Measurements from ENCODE around the gene FCHO1. TPM values are rescaled to one million over a fixed set of nuclear protein-coding genes. Genes with fewer than 3 reads are reported as not detected.

The FCHO1 gene
- total and polyA plus RNA-seq, 4 donors, result 1.5 to 6.9 (median 2.3) TPM

DNA sequence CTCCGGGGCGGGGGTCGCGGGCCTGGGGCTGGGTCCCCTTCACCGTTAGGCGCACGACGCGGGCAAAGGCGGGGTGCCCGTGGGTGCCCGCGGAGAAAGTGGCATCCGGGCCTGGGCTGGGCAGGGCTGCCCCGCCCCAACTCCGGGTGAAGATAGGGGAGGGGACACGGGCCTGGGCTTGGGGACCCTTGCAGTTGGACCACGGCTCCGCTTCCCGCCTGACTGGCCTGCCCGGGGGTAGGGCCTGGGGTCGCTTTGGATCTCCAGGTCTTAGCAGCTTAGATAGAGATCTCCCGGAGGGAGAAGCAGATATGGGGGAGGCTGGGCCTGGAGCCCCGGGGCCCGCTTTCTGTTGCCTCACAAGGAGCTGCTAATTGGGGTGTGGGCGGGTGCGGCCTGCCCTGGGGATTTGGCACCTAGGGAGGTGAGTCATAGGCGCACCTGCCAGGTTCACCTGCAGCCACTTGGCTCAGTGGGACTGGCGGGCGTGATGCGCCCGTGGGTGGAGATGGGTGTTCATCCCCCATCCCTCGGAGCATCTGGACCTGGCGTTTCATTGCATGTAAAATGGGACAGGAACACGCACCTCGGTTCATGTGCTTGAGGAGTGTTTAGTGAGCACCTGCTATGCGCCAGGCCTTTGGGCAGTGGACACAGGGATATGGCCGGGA, 31.4 kb upstream of the FCHO1 start:
- DNase-seq (no peak), ATAC-seq (ENCODE audit: low FRiP score) (no peak)
- H3K36me3 ChIP-seq (ENCODE audit: control insufficient read depth in 1 of 2, insufficient read depth in 2 of 2, low read length in 1 of 2), result peaks cover 0 to 3% of the 10 kb centered on the region in 2 donors
- H3K4me3 ChIP-seq (ENCODE audit: low read length in 2 of 2), result peak overlapping the region; percentile 94 to 95
- no peak overlapping the region for H3K27ac ChIP-seq (ENCODE audit: low read depth in 1 of 2, low read length in 2 of 2)
- H3K27me3 ChIP-seq (ENCODE audit: control insufficient read depth in 1 of 2, insufficient read depth in 2 of 2, low read length in 1 of 2), result no peaks in the 10 kb centered on the region
- no peaks in the 10 kb centered on the region for H3K9me3 ChIP-seq (ENCODE audit: control insufficient read depth, low read length)
- intact Hi-C loops (cut with DNase I), result no loop called here
- 3 to 4% methylated on average over 31 to 38 of the region's 38 CpGs for WGBS, 2 donors
- H3K4me1 ChIP-seq (ENCODE audit: control insufficient read depth in 1 of 2, insufficient read depth in 2 of 2, low read length in 2 of 2), result no peaks in the 10 kb centered on the region

GRCh38 chr19:17720440-17720839, 30.8 kb upstream of the FCHO1 start:
- H3K27ac ChIP-seq (ENCODE audit: low read depth in 1 of 2, low read length in 2 of 2), result no peak overlapping the region
- DNase-seq (no peak), ATAC-seq (ENCODE audit: low FRiP score) (no peak)
- intact Hi-C loops (cut with DNase I), result no loop called here
- H3K36me3 ChIP-seq (ENCODE audit: control insufficient read depth in 1 of 2, insufficient read depth in 2 of 2, low read length in 1 of 2), result peaks cover 0 to 3% of the 10 kb centered on the region in 2 donors
- H3K9me3 ChIP-seq (ENCODE audit: control insufficient read depth, low read length), result no peaks in the 10 kb centered on the region
- H3K4me1 ChIP-seq (ENCODE audit: control insufficient read depth in 1 of 2, insufficient read depth in 2 of 2, low read length in 2 of 2), result no peaks in the 10 kb centered on the region
- peak overlapping the region in 1 of 2 donors; percentile 94 for H3K4me3 ChIP-seq (ENCODE audit: low read length in 2 of 2)
- H3K27me3 ChIP-seq (ENCODE audit: control insufficient read depth in 1 of 2, insufficient read depth in 2 of 2, low read length in 1 of 2), result no peaks in the 10 kb centered on the region
- 19% methylated on average over 7 of the region's 7 CpGs for WGBS, 2 donors

GRCh38 chr19:17721111-17721628, 30.1 kb upstream of the FCHO1 start:
- peaks cover 0 to 3% of the 10 kb centered on the region in 2 donors for H3K36me3 ChIP-seq (ENCODE audit: control insufficient read depth in 1 of 2, insufficient read depth in 2 of 2, low read length in 1 of 2)
- H3K27me3 ChIP-seq (ENCODE audit: control insufficient read depth in 1 of 2, insufficient read depth in 2 of 2, low read length in 1 of 2), result no peaks in the 10 kb centered on the region
- H3K9me3 ChIP-seq (ENCODE audit: control insufficient read depth, low read length), result no peaks in the 10 kb centered on the region
- intact Hi-C loops (cut with DNase I), result no loop called here
- WGBS, 2 donors, result 79 to 81% methylated on average over 12 of the region's 12 CpGs
- ATAC-seq (ENCODE audit: low FRiP score) (no peak), DNase-seq (no peak)
- no peak overlapping the region for H3K4me3 ChIP-seq (ENCODE audit: low read length in 2 of 2)
- H3K27ac ChIP-seq (ENCODE audit: low read depth in 1 of 2, low read length in 2 of 2), result no peak overlapping the region
- no peaks in the 10 kb centered on the region for H3K4me1 ChIP-seq (ENCODE audit: control insufficient read depth in 1 of 2, insufficient read depth in 2 of 2, low read length in 2 of 2)

GRCh38 chr19:17721821-17722220, 29.5 kb upstream of the FCHO1 start:
- Histone ChIP-seq H3K4me3 (ENCODE audit: low read length in 2 of 2) (no peak overlapping the region), H3K27me3 (ENCODE audit: control insufficient read depth in 1 of 2, insufficient read depth in 2 of 2, low read length in 1 of 2) (no peaks in the 10 kb centered on the region), H3K9me3 (ENCODE audit: control insufficient read depth, low read length) (no peaks in the 10 kb centered on the region), H3K4me1 (ENCODE audit: control insufficient read depth in 1 of 2, insufficient read depth in 2 of 2, low read length in 2 of 2) (no peaks in the 10 kb centered on the region), H3K36me3 (ENCODE audit: control insufficient read depth in 1 of 2, insufficient read depth in 2 of 2, low read length in 1 of 2) (peaks cover 0 to 3% of the 10 kb centered on the region in 2 donors), H3K27ac (ENCODE audit: low read depth in 1 of 2, low read length in 2 of 2) (no peak overlapping the region)
- peak in 1 of 2 donors; percentile 74 for DNase-seq
- ATAC-seq (ENCODE audit: low FRiP score), result no peak
- WGBS, 2 donors, result 54 to 61% methylated on average over 8 of the region's 8 CpGs
- intact Hi-C loops (cut with DNase I), result no loop called here

GRCh38 chr19:17722655-17723240, 28.5 kb upstream of the FCHO1 start:
- Histone ChIP-seq H3K27ac (ENCODE audit: low read depth in 1 of 2, low read length in 2 of 2) (no peak overlapping the region), H3K27me3 (ENCODE audit: control insufficient read depth in 1 of 2, insufficient read depth in 2 of 2, low read length in 1 of 2) (no peaks in the 10 kb centered on the region), H3K9me3 (ENCODE audit: control insufficient read depth, low read length) (no peaks in the 10 kb centered on the region), H3K36me3 (ENCODE audit: control insufficient read depth in 1 of 2, insufficient read depth in 2 of 2, low read length in 1 of 2) (peaks cover 0 to 10% of the 10 kb centered on the region in 2 donors), H3K4me3 (ENCODE audit: low read length in 2 of 2) (no peak overlapping the region), H3K4me1 (ENCODE audit: control insufficient read depth in 1 of 2, insufficient read depth in 2 of 2, low read length in 2 of 2) (no peaks in the 10 kb centered on the region)
- DNase-seq (no peak), ATAC-seq (ENCODE audit: low FRiP score) (no peak)
- intact Hi-C loops (cut with DNase I), result no loop called here
- 70 to 72% methylated on average over 12 of the region's 12 CpGs for WGBS, 2 donors

GRCh38 chr19:17724655-17725054, 26.6 kb upstream of the FCHO1 start:
- WGBS, 2 donors, result 92 to 94% methylated on average over 7 of the region's 7 CpGs
- H3K4me1 ChIP-seq (ENCODE audit: control insufficient read depth in 1 of 2, insufficient read depth in 2 of 2, low read length in 2 of 2), result no peaks in the 10 kb centered on the region
- intact Hi-C loops (cut with DNase I), result no loop called here

GRCh38 chr19:17725422-17726078, 25.7 kb upstream of the FCHO1 start:
- DNase-seq, result no peak
- Histone ChIP-seq H3K27me3 (ENCODE audit: control insufficient read depth in 1 of 2, insufficient read depth in 2 of 2, low read length in 1 of 2) (no peaks in the 10 kb centered on the region), H3K4me3 (ENCODE audit: low read length in 2 of 2) (no peak overlapping the region), H3K9me3 (ENCODE audit: control insufficient read depth, low read length) (no peaks in the 10 kb centered on the region), H3K27ac (ENCODE audit: low read depth in 1 of 2, low read length in 2 of 2) (no peak overlapping the region), H3K4me1 (ENCODE audit: control insufficient read depth in 1 of 2, insufficient read depth in 2 of 2, low read length in 2 of 2) (no peaks in the 10 kb centered on the region), H3K36me3 (ENCODE audit: control insufficient read depth in 1 of 2, insufficient read depth in 2 of 2, low read length in 1 of 2) (peaks cover 0 to 12% of the 10 kb centered on the region in 2 donors)
- ATAC-seq (ENCODE audit: low FRiP score), result no peak
- intact Hi-C loops (cut with DNase I), result no loop called here
- 79 to 81% methylated on average over 21 of the region's 21 CpGs for WGBS, 2 donors

More at GRCh38 chr19:17724655-17725054, 26.6 kb upstream of the FCHO1 start:
- Histone ChIP-seq H3K27ac (ENCODE audit: low read depth in 1 of 2, low read length in 2 of 2) (no peak overlapping the region), H3K27me3 (ENCODE audit: control insufficient read depth in 1 of 2, insufficient read depth in 2 of 2, low read length in 1 of 2) (no peaks in the 10 kb centered on the region), H3K4me3 (ENCODE audit: low read length in 2 of 2) (no peak overlapping the region), H3K36me3 (ENCODE audit: control insufficient read depth in 1 of 2, insufficient read depth in 2 of 2, low read length in 1 of 2) (peaks cover 0 to 12% of the 10 kb centered on the region in 2 donors), H3K9me3 (ENCODE audit: control insufficient read depth, low read length) (no peaks in the 10 kb centered on the region)
- ATAC-seq (ENCODE audit: low FRiP score), result no peak
- DNase-seq, result no peak

DNA sequence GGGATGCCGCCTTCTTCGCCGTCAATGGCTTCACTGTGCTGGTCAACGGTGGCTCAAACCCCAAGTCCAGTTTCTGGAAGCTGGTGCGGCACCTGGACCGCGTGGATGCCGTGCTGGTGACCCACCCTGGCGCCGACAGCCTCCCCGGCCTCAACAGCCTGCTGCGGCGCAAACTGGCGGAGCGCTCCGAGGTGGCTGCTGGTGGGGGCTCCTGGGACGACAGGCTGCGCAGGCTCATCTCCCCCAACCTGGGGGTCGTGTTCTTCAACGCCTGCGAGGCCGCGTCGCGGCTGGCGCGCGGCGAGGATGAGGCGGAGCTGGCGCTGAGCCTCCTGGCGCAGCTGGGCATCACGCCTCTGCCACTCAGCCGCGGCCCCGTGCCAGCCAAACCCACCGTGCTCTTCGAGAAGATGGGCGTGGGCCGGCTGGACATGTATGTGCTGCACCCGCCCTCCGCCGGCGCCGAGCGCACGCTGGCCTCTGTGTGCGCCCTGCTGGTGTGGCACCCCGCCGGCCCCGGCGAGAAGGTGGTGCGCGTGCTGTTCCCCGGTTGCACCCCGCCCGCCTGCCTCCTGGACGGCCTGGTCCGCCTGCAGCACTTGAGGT, 25.0 kb upstream of the FCHO1 start:
- no peak overlapping the region for H3K27ac ChIP-seq (ENCODE audit: low read depth in 1 of 2, low read length in 2 of 2)
- H3K4me1 ChIP-seq (ENCODE audit: control insufficient read depth in 1 of 2, insufficient read depth in 2 of 2, low read length in 2 of 2), result no peaks in the 10 kb centered on the region
- no peaks in the 10 kb centered on the region for H3K27me3 ChIP-seq (ENCODE audit: control insufficient read depth in 1 of 2, insufficient read depth in 2 of 2, low read length in 1 of 2)
- H3K4me3 ChIP-seq (ENCODE audit: low read length in 2 of 2), result no peak overlapping the region
- ATAC-seq (ENCODE audit: low FRiP score), result no peak
- 93 to 94% methylated on average over 59 of the region's 59 CpGs for WGBS, 2 donors
- H3K9me3 ChIP-seq (ENCODE audit: control insufficient read depth, low read length), result no peaks in the 10 kb centered on the region
- intact Hi-C loops (cut with DNase I), result no loop called here
- peaks cover 0 to 12% of the 10 kb centered on the region in 2 donors for H3K36me3 ChIP-seq (ENCODE audit: control insufficient read depth in 1 of 2, insufficient read depth in 2 of 2, low read length in 1 of 2)
- DNase-seq, result no peak

All from aorta (tissue), 5 donors.